IPS DF 4.7 (cell line): Measurements from ENCODE around the gene PDE8B.

ENCODE experiments used
- DNase-seq: peaks from one replicate; pipeline ENCODE4 v3.0.0-alpha.2; 2013; ENCODE audit warnings: low spot score; ENCODE audit errors: extremely low read depth

Gene PDE8B

GRCh38 chr5:77186652-77187370, 23.7 kb upstream of the PDE8B start:
- no peak for DNase-seq

GRCh38 chr5:77189421-77189820, 21.1 kb upstream of the PDE8B start:
- no peak for DNase-seq

GRCh38 chr5:77192441-77193050, 17.9 kb upstream of the PDE8B start:
- DNase-seq: no peak

DNA sequence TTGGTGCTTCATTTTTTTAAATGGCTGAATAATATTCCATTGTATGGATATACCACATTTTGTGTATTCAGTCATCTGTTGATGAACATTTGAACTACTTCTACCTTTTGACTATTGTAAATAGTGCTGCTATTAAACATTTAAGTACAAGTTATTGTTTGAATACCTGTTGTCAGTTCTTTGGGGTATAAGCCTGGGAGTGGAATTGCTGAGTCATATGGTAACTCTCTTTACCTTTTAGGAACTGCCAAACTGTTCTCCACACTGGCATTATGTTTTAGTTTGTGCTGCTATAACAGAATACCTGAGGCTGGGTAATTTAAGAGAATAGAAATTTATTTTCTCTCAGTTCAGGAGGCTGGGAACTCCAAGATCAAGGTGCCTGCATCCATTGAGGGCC, 15.7 kb upstream of the PDE8B start:
- no peak for DNase-seq

DNA sequence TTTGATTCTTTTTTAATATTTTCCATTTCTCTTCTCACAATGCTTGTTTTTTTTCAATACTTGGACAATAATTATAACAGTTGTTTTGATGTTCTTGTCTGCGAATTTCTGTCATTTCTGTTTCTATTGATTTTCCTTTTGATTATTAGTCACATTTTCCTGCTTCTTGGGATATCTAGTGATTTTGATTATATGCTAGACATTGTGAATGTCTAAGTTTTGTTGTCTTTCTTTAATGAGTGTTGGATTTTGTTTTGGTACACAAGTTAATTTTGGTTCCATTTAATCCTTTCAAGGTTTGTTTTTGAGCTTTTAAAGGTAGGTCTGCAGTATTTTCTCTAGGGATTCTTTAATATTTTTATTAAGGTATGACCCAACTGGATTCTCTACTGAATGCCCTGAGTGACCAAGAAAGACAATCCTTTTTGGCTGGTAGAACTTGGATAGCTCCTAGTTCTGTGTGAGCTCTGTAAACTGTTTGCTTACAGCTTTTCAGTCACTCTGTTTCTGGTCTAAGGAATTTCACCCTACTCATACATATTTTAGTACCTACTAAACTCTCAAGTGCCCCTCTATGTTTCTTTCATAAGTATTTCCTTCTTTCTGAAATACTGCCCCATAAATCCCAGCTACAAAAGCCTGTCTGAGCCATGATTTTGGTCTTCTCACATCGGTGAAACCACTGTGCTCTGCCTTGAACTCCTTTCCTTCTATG, 12.5 kb upstream of the PDE8B start:
- DNase-seq: no peak

DNA sequence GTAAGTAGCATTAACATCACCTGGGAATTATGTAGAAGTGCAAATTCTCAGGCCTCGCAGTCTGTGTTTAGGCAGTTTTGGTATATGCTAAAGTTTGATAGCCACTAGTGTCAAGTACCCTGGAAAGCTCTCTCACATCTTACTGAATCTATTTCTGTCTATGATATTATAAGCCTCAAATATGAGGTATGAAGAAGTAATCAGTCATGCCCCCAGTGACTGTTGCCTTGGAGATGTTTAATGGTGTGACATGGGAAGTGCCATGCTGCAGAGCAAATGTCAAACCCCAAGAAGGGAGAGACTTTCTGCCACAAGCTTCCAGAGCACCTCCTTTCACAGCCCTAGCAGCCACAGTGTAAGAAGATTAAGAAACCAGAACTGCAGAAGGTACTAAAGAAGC, 9.8 kb upstream of the PDE8B start:
- DNase-seq: no peak

- no peak for DNase-seq
Measured at GRCh38 chr5:77202145-77202544, 8.3 kb upstream of the PDE8B start.

GRCh38 chr5:77204967-77205366, 5.5 kb upstream of the PDE8B start:
- DNase-seq: no peak

DNA sequence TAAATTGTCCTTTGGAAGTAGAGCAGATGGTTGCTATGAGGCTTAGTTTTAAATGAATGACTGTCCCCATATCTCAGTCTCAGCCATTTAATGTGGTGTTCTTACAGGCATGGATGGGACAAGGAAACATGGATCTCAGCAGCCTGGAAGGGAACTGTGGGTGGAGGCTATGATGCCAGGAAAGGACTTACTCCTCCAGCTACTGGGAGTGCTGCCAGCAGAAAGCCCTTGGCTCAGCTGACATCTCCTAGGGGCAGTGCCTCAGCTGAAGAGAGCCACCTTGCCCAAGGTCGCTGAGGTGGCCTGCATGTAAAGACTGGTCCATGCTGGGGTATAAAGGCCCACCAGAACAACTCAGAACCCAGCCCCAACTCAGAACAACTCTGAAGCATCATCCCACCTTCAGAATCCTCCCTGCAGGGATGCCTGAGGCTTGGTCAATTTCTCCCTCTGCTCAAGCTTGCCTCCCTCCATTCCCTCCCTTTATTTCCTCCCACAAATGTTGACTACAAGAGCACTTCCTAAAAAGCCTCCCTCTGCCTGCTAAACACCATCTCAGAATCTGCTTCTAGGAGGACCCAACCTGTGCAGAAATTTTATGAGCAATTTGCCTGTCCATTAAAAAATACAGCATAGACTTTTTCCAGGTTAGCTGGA, 1.8 kb upstream of the PDE8B start:
- no peak for DNase-seq

DNA sequence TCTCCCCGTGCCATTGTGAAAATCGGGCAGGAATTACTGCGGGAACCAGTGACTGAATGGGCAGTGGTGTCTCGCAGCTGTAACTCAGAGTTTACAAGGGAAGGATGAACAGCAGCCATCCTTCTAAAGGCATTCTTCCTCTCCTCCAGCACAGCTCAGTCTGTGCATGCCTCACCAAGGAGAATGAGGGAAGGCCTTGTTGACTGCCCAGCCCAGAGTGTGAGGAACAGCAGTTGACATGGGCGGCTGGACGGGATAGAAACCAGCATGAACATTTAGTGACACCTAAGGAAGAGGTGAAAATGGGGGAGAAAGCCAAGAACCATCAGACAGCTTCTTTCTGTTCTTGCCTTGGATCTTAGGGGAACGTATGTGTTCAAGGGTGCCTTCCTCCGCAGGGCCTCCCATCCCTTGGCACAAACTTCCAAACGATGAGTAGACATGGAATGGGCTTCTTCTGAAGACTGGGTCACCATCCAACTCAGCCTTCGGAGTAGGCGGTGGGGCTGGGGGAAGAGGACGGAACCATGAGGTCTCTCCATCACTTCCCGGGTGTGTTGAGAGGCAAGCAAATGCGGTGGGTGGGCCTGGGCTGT, 887 bp upstream of the PDE8B start:
- no peak for DNase-seq

- peak; percentile 16 for DNase-seq
Measured at GRCh38 chr5:77210964-77211690, 647 bp downstream of the PDE8B start.

DNA sequence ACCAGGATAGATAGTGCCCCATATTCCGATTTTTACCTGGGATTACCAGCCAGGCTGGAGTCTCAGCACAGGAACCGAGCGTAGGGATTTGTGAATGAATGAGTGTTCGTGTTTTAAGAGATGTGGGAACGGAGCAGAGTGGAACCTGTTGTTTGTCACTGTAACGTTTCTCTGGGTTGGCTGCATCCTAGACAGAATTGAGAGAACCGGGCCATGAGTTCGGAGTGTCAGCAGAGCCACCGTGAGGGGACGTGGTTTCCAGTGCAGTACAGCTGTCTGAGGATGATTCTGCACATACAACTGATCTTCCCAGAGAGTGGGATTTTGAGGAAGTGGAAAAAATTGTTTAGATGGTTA, 1.2 kb downstream of the PDE8B start:
- no peak for DNase-seq

DNA sequence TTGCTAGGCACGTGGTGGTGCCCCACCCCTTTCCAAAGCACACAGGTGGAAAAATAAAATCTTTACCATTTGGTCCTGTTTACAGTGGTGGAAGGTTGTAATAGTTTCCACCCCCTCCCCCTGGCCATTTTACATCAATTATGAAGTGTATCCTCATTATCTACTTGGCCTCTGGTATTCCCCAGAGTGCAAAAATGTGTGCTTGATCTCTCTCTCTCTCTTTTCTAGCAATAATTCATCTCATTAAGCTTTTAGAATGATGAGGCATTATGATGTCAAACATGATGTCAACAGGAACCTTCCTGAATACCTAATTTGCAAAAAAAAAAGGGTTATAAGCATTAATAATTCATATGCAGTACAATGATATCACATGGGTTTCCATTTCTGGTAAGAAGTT, 3.1 kb downstream of the PDE8B start:
- DNase-seq: no peak

- DNase-seq: no peak
Measured at GRCh38 chr5:77214151-77214550, 3.7 kb downstream of the PDE8B start.

GRCh38 chr5:77218263-77218662, 7.8 kb downstream of the PDE8B start:
- no peak for DNase-seq

DNA sequence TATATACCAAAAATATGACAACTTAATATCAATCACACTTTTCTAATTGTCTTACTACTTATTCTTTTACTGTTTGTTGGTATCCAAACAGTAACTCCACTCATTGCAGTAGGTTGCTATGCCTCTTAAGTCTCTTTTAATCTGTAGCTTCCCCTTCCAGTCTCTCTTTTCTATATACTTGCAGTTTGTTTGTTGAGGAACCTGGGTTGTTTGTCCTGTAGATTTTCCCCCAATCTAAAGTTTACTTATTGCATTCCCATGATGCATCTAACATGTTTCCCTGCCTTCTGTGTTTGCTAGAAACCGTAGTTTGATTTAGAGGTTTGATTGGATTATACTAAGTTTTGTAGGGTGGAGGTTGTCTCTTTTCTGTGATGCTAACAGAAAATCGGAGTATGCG, 10.6 kb downstream of the PDE8B start:
- no peak for DNase-seq

DNA sequence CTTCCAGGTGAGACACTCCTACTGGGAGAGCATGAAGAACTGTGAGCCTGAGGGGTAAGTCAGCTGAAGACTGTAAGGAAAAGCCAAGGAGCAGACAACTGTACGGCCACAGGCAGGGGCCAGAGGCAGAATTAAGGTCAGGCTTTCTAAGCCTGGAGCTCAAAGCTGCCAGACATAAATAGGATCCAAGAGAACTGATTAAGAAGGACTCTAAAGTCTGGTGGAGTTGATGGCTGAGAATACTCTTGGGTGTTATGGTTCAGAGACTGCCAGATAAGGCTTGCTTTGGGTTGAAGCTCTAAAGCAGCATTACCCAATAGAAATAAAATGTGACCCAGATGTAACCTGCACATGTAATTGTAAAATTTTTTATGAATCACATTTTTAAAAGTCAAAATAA, 12.2 kb downstream of the PDE8B start:
- DNase-seq: no peak

DNA sequence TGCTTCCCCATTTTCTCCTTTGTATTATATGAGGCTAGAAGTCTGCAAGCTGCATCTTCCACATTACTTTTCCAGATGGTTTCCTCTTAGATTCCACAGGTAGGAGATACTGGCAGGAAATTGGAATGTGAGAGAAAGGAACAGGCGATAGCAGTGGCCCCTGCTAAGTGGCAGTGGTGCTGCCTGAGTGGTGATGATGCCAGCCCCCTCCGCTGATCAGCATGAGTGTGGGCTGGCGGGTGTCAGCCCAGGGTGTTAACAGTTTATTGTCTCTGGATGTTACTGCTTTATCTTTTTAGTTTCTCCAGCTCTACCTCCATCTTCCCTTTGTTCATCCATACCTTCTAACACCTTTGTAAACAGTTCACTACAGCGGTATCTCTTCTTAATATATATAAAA, 13.2 kb downstream of the PDE8B start:
- no peak for DNase-seq

DNA sequence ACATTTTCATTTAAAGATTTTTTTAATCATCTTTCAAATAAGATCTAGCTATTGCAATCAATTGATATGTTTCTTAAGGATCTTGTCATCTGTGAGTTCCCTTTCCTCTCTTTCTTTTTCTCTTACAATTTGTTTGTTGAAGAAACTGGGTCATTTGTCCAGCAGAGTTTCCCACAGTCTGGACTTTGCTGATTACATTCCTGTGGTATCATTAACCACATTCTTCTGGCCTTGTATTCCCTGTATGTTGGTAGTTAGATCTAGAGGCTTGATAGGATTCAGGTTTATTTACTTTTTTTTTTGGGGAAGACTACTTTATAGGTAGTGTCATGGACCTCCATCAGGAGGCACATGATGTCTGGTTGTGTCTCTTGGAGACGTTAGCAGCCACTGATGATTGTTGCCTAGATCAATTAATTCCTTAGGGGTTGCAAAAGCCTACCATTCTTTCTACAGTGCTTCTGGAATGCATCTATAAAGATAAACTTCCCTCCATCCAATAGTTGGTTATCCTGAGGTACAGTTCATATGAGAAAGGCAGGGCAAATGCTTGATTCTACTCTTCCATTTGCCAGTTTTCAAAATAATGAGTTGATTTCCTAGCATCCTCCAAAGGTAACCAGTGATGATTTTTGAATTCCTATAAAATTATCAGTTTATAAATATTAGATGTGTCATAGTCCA, 14.3 kb downstream of the PDE8B start:
- DNase-seq: no peak

- no peak for DNase-seq
Measured at GRCh38 chr5:77225531-77225930, 15.1 kb downstream of the PDE8B start.

DNA sequence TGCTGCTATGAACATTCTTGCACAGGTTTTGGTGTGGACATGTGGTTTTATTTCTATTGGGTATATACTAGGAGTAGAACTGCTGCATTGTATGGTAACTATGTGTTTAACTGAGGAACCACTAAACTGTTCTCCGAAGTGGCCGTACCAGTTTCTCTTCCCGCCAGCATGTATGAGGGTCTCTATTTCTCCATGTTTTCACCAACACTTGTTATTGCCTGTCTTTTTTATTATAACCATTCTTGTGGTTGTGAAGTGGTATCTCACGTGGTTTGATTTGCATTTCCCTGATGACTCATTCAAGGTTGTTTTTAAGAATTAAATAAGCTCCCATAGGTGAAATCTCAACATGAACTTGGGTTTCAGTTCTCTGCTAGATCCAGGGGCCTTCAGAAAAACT, 19.4 kb downstream of the PDE8B start:
- DNase-seq: no peak
